OCI-LY3 (cell line): ENCODE data around the gene CFAP74.

Experiments used
- EZH2phosphoT487 ChIP-seq: fragments of 200-600 bp; shearing (Covaris generic); IDR thresholded peaks from 2 replicates; pipeline ENCODE4 v1.6.1; 2018; ENCODE audit warnings: antibody characterized with exemption, mixed run types, low read depth
- TF ChIP-seq, protein P1 (sequence below): fragments of 200-600, 300-600 bp; sonication (generic); IDR thresholded peaks from 2 replicates; pipeline ENCODE4 v1.5.1; 2014; ENCODE audit warnings: antibody characterized with exemption, low read length, low read depth

DNA sequence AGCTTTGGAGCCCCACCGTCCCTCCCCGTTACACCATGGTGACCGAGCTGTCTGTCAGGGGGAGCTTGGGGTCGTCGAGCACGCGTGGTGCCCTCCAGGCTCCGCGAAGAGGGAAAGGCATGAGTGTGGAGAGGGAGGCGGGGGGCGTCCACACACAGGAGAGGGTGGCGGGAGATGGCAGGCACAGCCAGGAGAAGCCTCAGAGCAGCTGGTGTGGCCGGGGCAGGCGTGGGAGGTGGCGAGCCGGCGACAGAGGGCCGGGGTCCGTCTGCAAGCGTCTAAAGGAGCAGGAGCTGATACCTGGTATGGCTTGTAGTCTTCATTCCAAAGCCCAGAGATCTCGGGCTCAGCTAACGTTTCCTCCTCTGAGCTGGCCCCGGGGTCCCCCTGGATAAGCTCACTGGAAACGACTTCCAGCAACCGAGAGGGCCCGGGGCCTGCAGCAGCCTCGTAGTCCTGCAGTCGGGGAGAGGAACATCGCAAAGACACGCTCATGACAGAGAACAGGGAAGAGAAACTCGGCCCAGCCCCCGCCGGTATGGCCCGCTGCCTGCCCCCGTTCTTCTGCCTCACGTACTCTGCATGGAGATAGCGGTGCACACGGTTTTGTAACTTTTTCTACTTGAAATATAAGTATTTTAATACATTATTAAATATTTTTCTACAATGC lies 37.4 kb downstream of the CFAP74 start:
- TF ChIP-seq, protein P1, sequence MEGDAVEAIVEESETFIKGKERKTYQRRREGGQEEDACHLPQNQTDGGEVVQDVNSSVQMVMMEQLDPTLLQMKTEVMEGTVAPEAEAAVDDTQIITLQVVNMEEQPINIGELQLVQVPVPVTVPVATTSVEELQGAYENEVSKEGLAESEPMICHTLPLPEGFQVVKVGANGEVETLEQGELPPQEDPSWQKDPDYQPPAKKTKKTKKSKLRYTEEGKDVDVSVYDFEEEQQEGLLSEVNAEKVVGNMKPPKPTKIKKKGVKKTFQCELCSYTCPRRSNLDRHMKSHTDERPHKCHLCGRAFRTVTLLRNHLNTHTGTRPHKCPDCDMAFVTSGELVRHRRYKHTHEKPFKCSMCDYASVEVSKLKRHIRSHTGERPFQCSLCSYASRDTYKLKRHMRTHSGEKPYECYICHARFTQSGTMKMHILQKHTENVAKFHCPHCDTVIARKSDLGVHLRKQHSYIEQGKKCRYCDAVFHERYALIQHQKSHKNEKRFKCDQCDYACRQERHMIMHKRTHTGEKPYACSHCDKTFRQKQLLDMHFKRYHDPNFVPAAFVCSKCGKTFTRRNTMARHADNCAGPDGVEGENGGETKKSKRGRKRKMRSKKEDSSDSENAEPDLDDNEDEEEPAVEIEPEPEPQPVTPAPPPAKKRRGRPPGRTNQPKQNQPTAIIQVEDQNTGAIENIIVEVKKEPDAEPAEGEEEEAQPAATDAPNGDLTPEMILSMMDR = no peak
- no peak for TF ChIP-seq EZH2phosphoT487
